ENCODE measurements around the gene TSEN34. TPM values are rescaled to one million over a fixed set of nuclear protein-coding genes. Genes with fewer than 3 reads are reported as not detected.

Gene TSEN34
- total RNA-seq, 1 experiment from 2014 or later = 32.0 TPM

- TF ChIP-seq AR (CRISPR knock-in tag; IDR thresholded peaks at IDR 0.05) = no peak
- TF ChIP-seq MLX (CRISPR knock-in tag; IDR thresholded peaks at IDR 0.05) = no peak
- TF ChIP-seq FOXP4 (CRISPR knock-in tag; IDR thresholded peaks at IDR 0.05) = no peak
- TF ChIP-seq USF1 (CRISPR knock-in tag; IDR thresholded peaks at IDR 0.05) = no peak
- no peak for TF ChIP-seq ARID4B (CRISPR knock-in tag; IDR thresholded peaks at IDR 0.05; ENCODE audit: borderline replicate concordance)
- TF ChIP-seq ZSCAN18 (CRISPR knock-in tag; IDR thresholded peaks at IDR 0.05) = no peak
- TF ChIP-seq NFE2L1 (CRISPR knock-in tag; IDR thresholded peaks at IDR 0.05) = no peak
- no peak for TF ChIP-seq JUN (CRISPR knock-in tag; IDR thresholded peaks at IDR 0.05)
- no peak for TF ChIP-seq MAX (CRISPR knock-in tag; IDR thresholded peaks at IDR 0.05)
- no peak for TF ChIP-seq GTF2I (CRISPR knock-in tag; conservative IDR thresholded peaks at IDR 0.05)
- TF ChIP-seq PREB (CRISPR knock-in tag; IDR thresholded peaks at IDR 0.05; ENCODE audit: borderline replicate concordance) = no peak
Measured at GRCh38 chr19:54152267-54152666, 38.8 kb upstream of the TSEN34 start (continued).

- ChIA-PET POLR2A (no interaction called here), CTCF (no interaction called here)
- Mint-ChIP-seq H3K4me3 (no peak overlapping the region), H3K27ac (no peak overlapping the region), H3K4me1 (no peaks in the 10 kb centered on the region), H3K9me3 (no peaks in the 10 kb centered on the region), H3K36me3 (peaks cover 66% of the 10 kb centered on the region), H3K27me3 (ENCODE audit: low read depth) (no peaks in the 10 kb centered on the region)
- ATAC-seq (no peak), DNase-seq (ENCODE audit: low spot score) (no peak)
- TF ChIP-seq RORB (CRISPR knock-in tag; IDR thresholded peaks at IDR 0.05) (no peak), RELA (CRISPR knock-in tag; IDR thresholded peaks at IDR 0.05; ENCODE audit: borderline replicate concordance) (no peak), SOX15 (CRISPR knock-in tag; IDR thresholded peaks at IDR 0.05) (no peak), PRRX2 (CRISPR knock-in tag; IDR thresholded peaks at IDR 0.05) (no peak), NR2C2 (CRISPR knock-in tag; IDR thresholded peaks at IDR 0.05) (no peak), ZNF138 (CRISPR knock-in tag; conservative IDR thresholded peaks at IDR 0.05) (no peak), ESRRA (CRISPR knock-in tag; IDR thresholded peaks at IDR 0.05; ENCODE audit: borderline replicate concordance) (no peak), USF2 (CRISPR knock-in tag; IDR thresholded peaks at IDR 0.05) (no peak), ATF6 (CRISPR knock-in tag; IDR thresholded peaks at IDR 0.05) (no peak)
Measured at GRCh38 chr19:54152878-54153524, 38.1 kb upstream of the TSEN34 start.
